Measurements from ENCODE around the gene SLC7A10.
"Not testable (repeated sequence)": the region's sequence is repeated elsewhere in the genome, so short reads cannot be mapped to it uniquely, and the experiment has no call there.

Gene SLC7A10

GRCh38 chr19:33204136-33204973 lies 21.3 kb downstream of the SLC7A10 start:
- FAIRE-seq (no peak), DNase-seq (ENCODE audit: insufficient read length, low spot score) (no peak)

GRCh38 chr19:33203529-33203928 lies 22.1 kb downstream of the SLC7A10 start:
- DNase-seq (ENCODE audit: insufficient read length, low spot score) (no peak), FAIRE-seq (no peak)

- no peak for FAIRE-seq
- no peak for DNase-seq (ENCODE audit: insufficient read length, low spot score)
These were observed 22.8 kb downstream of the SLC7A10 start for GRCh38 chr19:33202546-33203507.

GRCh38 chr19:33201886-33202545 lies 23.6 kb downstream of the SLC7A10 start:
- FAIRE-seq (no peak), DNase-seq (ENCODE audit: insufficient read length, low spot score) (no peak)

GRCh38 chr19:33201473-33201872 lies 24.2 kb downstream of the SLC7A10 start:
- FAIRE-seq (no peak), DNase-seq (ENCODE audit: insufficient read length, low spot score) (no peak)

- DNase-seq (ENCODE audit: insufficient read length, low spot score) (no peak), FAIRE-seq (no peak)
These were observed 26.0 kb downstream of the SLC7A10 start for GRCh38 chr19:33199441-33200265.

- DNase-seq (ENCODE audit: insufficient read length, low spot score) = no peak
- no peak for FAIRE-seq
These were observed 27.5 kb downstream of the SLC7A10 start for GRCh38 chr19:33198169-33198568.

GRCh38 chr19:33197591-33198000 lies 28.1 kb downstream of the SLC7A10 start:
- DNase-seq (ENCODE audit: insufficient read length, low spot score) (no peak), FAIRE-seq (no peak)

- DNase-seq (ENCODE audit: insufficient read length, low spot score) (no peak), FAIRE-seq (no peak)
These were observed 29.0 kb downstream of the SLC7A10 start for GRCh38 chr19:33196446-33197193.

- FAIRE-seq = no peak
These were observed 29.9 kb downstream of the SLC7A10 start for GRCh38 chr19:33195645-33196347.

GRCh38 chr19:33194886-33195644 lies 30.6 kb downstream of the SLC7A10 start:
- DNase-seq (ENCODE audit: insufficient read length, low spot score) (no peak), FAIRE-seq (no peak)

More at GRCh38 chr19:33195645-33196347, 29.9 kb downstream of the SLC7A10 start:
- no peak for DNase-seq (ENCODE audit: insufficient read length, low spot score)

GRCh38 chr19:33194532-33194885 lies 31.1 kb downstream of the SLC7A10 start:
- DNase-seq (ENCODE audit: insufficient read length, low spot score) (no peak), FAIRE-seq (no peak)

GRCh38 chr19:33193865-33194362 lies 31.7 kb downstream of the SLC7A10 start, which contains the start of gene LRP3:
LRP3 (plus strand) TSS chr19:33194330; CDS start chr19:33194786, 456 bp downstream.
- no peak for FAIRE-seq

GRCh38 chr19:33193269-33193864 lies 32.3 kb downstream of the SLC7A10 start:
- FAIRE-seq = no peak
- no peak for DNase-seq (ENCODE audit: insufficient read length, low spot score)

More at GRCh38 chr19:33193865-33194362, 31.7 kb downstream of the SLC7A10 start, which contains the start of gene LRP3:
- DNase-seq (ENCODE audit: insufficient read length, low spot score) = no peak

GRCh38 chr19:33192010-33192409 lies 33.6 kb downstream of the SLC7A10 start:
- FAIRE-seq (no peak), DNase-seq (ENCODE audit: insufficient read length, low spot score) (no peak)

GRCh38 chr19:33191501-33191900 lies 34.1 kb downstream of the SLC7A10 start:
- DNase-seq (ENCODE audit: insufficient read length, low spot score) (no peak), FAIRE-seq (no peak)

- not testable (repeated sequence) for DNase-seq (ENCODE audit: insufficient read length, low spot score); FAIRE-seq
These were observed 34.6 kb downstream of the SLC7A10 start for GRCh38 chr19:33191092-33191491.

Measured in GM19239 (cell line).